Activated gamma-delta T cell (primary cell): ENCODE data around the gene RAD9A.
"Not testable (repeated sequence)": the region's sequence is repeated elsewhere in the genome, so short reads cannot be mapped to it uniquely, and the experiment has no call there.

Experiments
- DNase-seq: peaks from one replicate; lab custom pipeline; 2025; lab: John Stamatoyannopoulos, UW

The RAD9A gene

DNA sequence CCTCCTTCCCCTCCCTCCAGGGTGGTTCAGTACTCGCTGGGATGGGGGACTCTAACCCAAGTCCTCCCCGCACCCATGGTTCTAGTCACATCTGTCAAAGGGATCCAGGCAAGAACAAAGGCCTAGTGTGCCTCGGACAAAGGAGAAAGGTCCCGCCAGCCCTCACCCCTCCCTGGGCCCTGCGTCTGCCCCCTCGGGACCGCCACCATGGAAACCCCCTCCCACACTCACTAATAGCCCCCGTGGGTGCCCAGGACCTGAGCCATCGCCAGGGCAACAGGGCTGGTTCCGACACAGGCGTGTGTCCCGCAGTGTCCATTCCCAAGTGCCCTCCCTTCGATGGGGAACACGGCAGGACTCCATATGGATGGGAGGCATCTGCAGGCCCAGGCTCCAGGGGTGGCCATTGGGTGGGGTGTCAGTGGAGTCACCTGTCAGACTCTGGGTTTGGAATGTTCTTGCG is 18.6 kb downstream of the RAD9A start:
- DNase-seq, result no peak

DNA sequence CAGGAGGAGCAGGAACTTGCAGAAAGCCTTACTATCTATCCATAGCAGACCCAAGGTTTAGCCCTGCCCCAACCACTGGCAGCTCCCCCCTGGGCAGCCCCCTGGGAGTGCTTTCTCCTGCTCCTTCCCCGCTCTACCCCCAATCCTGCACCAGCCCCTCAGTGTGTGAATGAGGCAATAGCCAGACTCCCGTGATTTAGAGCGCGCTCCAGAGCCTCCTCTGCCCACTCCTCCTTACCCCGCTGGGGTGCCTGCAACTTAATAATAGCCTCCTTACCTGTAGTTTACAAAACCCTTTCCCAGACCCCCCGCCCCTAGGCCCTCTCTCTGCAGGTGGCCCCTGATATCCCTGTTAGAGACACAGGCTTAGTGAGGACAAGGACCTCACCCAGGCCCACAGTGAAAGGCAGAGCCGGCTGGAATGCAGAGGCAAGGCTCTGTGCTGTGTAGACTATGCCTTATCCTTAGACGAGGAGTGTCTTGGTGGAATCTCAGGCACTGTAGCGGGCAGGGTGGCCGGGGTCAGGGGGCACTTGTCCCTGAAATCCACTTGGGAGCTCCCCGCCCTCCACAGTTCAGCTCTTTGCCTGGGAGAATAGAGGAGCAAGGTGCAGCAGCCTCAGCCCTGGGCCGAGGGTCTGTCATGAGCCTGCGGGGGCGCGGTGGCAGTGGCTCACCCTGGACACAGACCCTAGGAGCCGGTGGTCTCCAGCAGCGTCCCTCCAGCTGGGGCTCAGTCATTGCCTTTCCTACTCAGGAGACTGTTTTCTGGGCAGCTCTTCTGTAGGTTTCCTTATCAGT is 19.4 kb downstream of the RAD9A start:
- no peak for DNase-seq

DNA sequence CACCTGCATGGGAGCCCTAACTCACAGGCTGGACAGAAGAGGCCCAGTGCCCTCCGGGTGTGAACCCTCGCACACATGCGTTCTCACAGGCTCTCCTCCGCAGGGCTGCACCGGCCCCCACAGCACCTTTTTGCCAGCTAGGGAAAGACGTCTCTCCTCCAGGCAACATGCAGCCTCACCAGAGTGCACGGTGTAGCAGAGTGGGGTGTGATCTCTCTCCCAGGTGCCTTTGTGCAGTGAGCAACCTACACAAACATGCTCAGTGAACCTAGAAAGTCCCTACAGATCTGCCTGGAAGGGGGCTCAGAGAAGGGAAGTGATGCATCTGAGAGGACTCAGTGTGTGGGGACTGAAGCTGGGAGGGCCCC is 20.0 kb downstream of the RAD9A start:
- no peak for DNase-seq

DNA sequence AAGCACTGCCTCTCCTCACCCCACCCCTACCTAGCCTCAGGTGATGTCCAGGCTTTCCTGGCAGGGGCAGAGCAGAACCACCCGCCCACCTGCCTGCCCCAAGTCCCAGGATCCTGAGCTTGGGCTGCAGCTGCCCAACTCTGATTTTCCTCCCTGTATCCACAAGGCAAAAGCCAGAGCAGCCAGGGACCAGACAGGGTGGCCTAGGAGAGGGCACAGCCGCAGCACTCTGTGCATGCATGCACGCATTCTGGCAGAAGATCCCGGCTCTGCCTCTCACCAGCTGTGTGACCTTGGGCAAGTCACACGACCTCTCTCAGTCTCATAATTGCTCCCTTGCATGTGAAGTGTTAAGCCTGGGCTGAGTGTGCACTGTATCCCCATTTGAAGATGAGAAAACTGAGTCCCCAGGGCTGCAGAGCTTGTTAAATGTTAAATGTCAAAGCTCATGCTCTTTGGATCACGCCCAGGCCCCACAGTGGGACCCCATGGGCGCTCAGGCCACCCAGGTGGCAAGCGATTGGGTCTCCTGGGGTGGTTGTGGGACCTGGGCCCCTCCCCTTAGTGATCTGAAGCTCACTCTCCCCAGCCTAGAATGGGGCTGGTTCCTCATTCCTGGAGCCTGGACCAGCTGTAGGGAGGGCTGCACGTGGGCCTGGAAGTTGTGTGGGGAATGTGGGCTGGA is 20.9 kb downstream of the RAD9A start:
- no peak for DNase-seq

DNA sequence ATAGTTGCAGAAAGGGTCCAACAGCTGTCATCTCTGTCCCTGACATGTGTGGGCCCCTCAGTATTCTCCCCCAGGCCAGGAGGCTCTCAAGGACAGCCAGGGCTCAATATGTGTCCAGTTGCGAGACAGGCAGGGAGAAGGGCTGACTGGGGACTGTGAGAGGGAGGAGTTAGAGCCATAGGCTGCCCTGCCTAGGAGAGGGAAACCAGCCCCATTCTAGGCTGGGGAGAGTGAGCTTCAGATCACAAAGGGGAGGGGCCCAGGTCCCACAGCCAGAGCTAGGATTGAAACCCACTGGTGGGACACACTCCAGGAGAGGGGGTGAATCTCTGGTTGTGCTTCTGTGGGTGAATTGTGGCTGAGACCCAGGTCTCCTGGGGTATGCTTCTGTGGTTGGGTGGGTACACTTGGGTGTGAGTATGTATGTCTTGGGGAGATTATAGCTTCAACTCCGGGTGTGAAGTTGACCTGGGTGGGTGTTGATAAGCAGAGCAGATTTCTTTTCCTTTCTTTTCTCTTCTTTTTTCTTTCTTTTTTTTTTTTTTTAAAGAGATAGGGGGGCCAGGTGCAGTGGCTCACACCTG is 21.6 kb downstream of the RAD9A start:
- no peak for DNase-seq

DNA sequence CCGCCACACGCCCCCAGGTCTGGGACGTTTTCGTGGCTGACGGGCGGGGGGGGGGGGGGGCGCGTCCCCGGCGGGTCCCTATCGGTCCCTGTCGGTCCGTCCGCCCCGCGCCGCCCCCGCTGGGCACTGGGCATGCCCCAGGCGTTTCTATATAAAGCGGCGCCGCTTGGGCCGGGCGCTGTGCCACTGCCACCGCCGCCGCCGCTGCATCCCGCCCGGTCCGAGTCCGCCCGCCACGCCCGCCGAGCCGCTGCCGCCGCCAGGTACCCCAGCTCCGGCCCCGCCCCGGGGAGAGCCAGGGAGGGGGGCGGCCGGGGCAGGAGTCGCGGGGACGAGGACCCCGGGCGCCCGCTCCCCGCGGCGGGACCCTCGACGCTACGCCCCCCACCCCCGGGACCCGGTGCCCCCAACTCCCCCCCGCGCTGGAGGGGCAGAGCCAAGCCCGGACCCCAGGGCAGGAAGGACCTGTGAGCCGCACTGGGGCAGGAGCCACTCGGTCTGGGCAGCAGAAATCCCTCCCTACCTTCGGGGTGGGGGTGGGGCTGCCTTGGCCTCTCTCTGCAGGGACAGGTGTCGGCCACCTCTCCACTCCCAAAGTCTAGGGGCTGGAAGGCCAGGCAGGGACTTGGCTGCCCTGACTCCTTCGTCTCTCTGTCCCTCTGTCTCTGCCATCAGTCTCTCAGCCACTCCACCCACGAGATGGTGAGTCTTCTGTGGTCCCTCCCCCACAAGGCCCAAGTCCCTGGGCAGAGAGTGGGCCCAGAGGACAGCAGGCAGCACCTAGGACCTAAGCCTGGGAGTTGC is 23.9 kb downstream of the RAD9A start, which contains the start of gene CARNS1:
Gene CARNS1 (plus strand): TSS at position 178 of the 804 bp plus-strand sequence. CDS start 522 bp downstream, at position 700.
- no peak for DNase-seq

DNA sequence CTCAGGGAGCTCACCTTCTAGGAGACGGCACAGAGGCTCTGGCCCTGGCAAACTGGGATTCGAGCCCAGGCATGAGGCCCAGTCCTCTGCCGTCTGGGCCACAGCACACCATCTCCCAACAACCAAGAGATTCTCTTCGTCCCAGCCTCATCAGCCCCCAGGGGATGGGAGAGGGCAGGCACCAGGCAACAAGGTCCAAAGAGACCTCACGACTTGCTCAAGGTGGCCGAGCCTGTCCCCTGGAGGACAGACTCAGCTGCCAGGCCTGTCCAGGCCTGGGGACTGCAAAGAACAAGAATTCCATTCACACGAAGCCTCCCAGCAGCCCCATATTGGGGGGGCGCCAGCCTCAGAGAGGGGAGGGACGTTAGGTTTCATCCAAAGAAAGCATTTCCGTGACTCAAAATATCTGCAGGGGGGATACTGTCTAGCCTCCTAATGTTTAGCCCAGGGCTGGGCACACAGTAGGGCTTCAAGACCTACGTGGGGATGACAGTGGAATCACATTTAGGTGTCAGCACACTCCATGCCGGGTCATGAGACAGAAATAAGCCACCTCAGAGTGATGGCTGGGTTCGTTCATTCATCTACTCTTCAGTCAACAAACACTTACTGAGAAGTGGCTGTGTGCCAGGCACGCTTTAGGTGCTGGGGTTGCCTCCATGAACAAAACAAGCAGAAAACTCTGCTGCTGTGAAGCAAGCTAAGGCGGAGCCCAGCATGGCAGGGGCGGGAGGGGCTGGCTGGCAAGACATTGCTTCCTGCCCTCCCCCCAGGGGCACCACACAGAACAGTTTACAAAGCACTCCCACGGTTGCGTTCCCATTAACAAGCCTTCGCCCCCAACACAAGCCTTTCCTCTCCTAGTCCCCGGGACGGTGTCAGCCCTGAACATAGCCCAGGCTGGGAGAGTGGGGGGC is 24.9 kb downstream of the RAD9A start:
- DNase-seq, result peak; percentile 44

DNA sequence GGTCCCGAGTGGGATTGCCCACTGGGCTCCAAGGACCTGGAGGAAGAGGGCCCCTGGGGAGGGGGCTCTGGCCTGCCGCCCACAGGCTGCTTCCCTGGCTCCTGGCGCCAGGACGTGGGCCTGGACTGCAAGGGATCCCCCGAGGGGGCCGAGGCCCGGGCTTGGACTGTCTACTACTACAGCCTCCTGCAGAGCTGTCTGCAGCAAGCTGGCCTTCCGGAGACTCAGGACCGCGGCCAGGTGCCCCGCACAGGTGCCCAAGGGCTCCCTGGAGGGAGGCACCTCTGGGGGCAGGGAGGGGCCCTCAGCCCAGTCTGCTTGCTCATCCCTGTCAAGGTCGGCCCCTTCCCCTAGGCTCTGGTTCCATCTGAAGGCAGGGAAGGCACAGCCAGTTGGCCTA is 25.6 kb downstream of the RAD9A start:
- no peak for DNase-seq

DNA sequence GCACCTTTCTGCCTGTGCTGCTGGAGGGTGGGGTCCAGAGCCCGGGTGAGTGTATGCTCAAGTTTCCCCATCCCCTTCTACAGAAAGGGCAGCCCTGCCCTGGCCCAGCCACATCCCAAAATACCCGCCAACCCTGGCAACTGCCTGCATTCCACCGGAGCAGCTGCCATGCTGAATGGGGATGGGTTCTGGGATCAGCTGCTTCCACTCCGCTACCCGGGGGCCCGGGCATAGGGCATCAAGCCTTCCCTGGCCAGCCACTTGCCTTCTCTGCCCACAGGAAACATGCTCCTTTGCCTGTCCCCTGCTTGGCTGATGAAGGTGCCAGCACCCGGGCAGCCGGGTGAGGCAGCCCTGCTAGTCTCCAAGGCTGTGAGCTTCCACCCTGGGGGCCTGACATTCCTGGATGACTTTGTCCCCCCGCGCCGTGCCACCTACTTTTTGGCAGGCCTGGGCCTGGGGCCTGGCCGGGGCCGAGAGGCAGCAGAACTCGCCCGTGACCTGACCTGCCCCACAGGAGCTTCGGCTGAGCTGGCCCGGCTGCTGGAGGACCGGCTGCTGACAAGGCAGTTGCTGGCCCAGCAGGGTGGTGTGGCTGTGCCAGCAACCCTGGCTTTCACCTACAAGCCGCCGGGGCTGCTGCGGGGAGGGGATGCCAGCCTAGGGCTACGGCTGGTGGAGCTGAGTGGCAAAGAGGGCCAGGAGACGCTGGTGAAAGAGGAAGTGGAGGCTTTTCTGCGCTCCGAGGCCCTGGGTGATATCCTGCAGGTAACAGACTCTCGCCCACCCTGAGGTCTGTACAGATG is 26.9 kb downstream of the RAD9A start:
- no peak for DNase-seq

DNA sequence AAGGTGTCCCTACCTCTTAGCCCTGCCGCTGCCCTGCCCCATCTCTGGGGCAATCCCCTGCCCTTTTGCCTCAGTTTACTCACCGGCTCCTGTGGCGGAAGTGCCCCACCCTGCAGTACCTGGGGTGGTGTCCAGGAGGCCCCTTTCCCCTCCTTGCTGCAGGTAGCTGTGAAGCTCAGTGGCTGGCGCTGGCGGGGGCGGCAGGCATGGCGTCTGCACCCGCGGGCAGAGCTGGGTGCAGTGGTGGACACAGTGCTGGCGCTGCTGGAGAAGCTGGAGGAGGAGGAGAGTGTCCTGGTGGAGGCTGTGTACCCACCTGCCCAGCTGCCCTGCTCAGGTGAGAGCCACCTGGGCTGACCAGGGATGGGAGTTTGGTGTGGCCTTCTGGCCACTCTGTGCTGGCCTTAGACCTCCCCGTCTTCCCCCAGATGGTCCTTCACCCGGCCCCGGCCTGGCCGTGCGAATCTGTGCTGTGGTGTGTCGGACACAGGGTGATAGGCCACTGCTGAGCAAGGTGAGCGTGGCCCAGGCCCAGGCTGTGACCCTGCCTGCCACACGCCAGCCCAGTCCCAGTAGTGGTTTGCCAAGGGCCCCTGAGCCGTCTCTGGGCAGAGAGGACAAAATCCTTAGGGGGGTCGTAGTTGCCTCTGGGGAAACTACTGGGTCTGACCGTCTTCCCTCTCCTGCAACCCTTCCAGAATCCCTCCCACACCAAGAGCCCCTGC is 27.7 kb downstream of the RAD9A start:
- no peak for DNase-seq

DNA sequence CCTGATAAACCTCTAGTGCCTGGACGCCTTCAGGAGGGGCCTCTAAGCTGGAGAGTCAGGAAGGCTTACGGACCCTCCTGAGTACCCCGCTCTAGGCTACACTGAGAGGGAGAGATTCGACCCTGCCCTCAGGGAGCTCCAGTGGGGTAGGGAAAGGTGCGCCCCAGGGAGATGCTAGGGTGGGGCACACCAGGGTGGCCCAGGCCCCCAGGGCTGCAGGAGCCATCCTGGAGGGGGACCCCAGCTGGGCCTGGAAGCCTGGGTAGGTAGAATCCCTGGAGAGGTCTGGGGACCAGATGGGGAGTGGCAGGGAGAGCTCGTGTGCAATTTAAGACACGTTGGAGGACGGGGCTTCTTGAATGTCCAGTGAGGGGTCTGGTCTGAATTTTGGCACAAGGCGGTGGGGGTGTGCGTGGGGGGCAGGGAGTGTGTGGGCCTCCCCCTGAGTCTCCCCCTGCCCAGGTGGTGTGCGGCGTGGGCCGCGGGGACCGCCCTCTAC is 28.4 kb downstream of the RAD9A start:
- no peak for DNase-seq

DNA sequence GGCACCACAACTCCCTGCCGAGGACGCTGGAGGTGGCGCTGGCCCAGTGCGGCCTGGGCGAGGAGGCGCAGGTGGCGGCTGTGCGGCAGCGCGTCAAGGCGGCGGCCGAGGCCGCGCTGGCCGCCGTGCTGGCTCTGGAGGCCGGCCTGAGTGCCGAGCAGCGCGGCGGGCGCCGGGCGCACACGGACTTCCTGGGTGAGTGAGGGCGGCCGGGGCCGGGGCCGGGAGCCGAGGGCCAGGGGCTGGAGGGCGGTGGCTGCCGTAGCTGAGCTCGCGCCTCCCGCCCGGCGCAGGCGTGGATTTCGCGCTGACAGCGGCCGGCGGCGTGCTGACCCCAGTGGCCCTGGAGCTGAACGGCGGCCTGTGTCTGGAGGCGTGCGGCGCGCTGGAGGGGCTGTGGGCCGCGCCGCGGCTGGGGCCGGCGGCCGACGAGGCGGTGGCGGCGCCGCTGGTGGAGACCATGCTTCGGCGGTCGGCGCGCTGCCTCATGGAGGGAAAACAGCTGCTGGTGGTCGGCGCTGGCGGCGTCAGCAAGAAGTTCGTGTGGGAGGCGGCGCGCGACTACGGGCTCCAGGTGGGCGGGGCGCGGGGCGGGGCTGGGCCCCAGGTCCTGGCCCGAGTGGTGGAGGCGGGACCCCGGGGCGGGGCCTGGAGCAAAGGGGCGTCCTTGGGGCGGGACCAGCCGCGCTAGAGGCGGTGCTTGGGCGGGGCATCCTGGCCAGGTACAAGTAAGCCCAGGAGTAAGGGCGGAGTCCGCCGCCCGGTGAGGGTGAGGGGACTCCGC is 29.1 kb downstream of the RAD9A start:
- peak; percentile 99 for DNase-seq

DNA sequence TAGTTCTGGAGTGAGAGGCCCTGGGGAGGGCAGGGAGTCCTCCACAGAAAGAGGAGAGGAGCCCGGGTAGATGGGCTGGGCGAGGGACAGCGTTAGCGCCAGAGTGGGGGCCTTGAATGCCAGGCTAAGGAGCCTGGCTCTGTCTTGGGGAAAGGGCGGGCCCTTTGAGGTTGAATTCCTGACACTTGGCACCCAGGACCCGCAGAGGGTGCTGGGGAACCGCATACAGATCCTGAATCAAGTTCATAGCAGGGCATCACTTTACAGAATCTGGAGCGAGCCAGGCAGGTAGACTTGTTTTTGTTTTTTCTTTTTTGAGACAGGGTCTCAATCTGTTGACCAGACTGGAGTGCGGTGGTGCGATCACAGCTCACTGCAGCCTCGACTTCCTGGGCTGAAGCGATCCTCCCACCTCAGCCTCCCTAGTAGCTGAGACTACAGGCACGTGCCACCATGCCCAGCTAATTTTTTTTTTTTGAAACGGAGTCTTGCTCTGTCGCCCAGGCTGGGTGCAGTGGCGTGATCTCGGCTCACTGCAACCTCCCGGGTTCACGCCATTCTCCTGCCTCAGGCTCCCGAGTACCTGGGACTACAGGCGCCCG is 29.7 kb downstream of the RAD9A start:
- DNase-seq, result no peak

DNA sequence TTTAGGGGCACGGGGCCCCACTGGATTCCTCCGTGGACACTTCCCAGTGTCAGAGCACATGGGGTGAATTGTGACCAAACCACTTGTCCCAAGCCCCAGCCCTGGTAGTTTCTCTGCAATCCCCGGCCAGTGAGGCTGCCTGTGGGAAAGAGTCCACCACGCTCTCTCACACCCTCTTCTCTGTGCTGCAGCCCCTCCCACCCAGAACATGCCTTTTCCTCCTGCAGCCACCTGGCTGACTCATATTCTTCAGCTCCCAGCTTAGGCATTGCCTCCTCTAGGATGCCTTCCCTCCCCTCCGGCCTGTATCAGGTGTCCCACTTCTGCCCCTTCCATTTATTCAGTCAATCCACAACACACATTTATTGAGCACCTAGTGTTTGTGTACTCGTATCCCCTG is 31.1 kb downstream of the RAD9A start:
- no peak for DNase-seq

DNA sequence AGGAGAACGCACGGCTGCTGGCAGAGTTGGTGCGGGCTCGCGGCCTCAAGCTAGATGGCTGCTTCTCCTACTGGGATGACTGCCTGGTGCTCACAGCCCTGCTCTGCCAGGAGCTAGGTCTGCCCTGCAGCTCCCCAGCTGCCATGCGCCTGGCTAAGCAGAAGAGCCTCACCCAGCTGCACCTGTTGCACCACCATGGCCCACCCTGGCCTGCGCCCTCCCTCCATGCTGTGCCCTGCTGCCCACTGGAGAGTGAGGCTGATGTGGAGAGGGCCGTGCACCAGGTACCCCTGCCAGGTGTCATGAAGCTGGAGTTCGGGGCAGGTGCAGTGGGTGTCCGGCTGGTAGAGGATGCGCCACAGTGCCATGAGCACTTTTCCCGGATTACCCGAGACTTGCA is 31.7 kb downstream of the RAD9A start:
- DNase-seq, result no peak

DNA sequence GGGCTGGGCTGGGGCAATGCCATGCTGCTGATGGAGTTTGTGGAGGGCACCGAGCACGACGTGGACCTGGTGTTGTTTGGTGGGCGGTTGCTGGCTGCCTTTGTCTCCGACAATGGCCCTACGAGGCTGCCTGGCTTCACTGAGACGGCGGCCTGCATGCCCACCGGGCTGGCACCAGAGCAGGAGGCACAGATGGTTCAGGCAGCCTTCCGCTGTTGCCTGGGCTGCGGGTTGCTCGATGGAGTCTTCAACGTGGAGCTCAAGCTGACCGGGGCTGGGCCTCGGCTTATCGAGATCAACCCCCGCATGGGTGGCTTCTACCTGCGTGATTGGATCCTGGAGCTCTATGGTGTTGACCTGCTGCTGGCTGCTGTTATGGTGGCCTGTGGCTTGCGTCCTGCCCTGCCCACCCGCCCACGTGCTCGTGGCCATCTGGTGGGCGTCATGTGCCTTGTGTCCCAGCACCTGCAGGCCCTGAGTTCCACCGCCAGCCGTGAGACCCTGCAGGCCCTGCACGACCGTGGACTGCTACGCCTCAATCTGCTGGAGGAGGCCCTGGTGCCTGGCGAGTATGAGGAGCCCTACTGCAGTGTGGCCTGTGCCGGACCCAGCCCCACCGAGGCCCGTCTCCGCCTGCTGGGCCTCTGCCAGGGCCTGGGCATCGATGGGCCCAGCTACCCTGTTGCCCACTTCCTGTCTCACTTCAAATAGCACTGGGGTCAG is 32.3 kb downstream of the RAD9A start:
- DNase-seq, result no peak

DNA sequence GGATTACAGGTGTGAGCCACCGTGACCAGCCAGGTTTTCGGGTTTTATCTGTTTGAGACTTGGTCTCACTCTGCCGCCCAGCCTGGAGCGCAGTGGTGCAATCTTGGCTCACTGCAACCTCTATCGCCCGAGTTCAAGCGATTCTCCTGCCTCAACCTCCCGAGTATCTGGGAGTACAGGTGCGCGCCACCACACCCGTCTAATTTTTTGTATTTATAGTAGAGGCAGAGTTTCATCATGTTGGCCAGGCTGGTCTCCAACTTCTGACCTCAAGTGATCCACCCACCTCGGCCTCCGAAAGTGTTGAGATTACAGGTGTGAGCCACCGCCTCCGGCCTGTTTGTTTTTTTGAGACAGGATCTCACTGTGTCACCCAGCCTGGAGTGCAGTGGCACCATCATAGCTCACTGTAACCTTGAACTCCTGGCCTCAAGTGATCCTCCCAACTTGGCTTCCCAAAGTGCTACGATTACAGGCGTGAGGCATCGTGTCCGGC is 35.6 kb downstream of the RAD9A start:
- not testable (repeated sequence) for DNase-seq
